ENCODE measurements around the gene KISS1.

The KISS1 gene

GRCh38 chr1:204157962-204158361 lies 38.3 kb downstream of the KISS1 start:
- TF ChIP-seq CTCF (IDR thresholded peaks at IDR 0.05; ENCODE audit: low read depth, low read length, poor library complexity, severe bottlenecking), result no peak
- no peak for TF ChIP-seq EZH2phosphoT487 (IDR thresholded peaks at IDR 0.05; ENCODE audit: borderline replicate concordance, low read length)

GRCh38 chr1:204155881-204156280 lies 40.4 kb downstream of the KISS1 start:
- H3K27ac ChIP-seq (ENCODE audit: low read depth, low read length), result no peak overlapping the region
- no peak overlapping the region for H3K4me2 ChIP-seq (ENCODE audit: low read length)
- no peaks in the 10 kb centered on the region for H4K20me1 ChIP-seq (ENCODE audit: control insufficient read depth, insufficient read depth, low read depth, low read length)
- TF ChIP-seq CTCF (IDR thresholded peaks at IDR 0.05; ENCODE audit: low read depth, low read length, poor library complexity, severe bottlenecking) (no peak), EZH2phosphoT487 (IDR thresholded peaks at IDR 0.05; ENCODE audit: borderline replicate concordance, low read length) (no peak)
- no peaks in the 10 kb centered on the region for H3K27me3 ChIP-seq (ENCODE audit: control insufficient read depth, low read length)
- no peaks in the 10 kb centered on the region for H3K9me3 ChIP-seq (ENCODE audit: control insufficient read depth, insufficient read depth, low read length)
- H3K36me3 ChIP-seq (ENCODE audit: control insufficient read depth, low read length), result no peaks in the 10 kb centered on the region
- H3K4me3 ChIP-seq (ENCODE audit: low read length), result no peak overlapping the region
- no peaks in the 10 kb centered on the region for H3F3A ChIP-seq (ENCODE audit: control insufficient read depth, insufficient read depth)
- H3K4me1 ChIP-seq (ENCODE audit: control insufficient read depth, low read length), result no peaks in the 10 kb centered on the region
- H3K79me2 ChIP-seq (ENCODE audit: control insufficient read depth, low read length), result no peaks in the 10 kb centered on the region
- no peaks in the 10 kb centered on the region for H3K9me2 ChIP-seq (replicated peaks; ENCODE audit: control insufficient read depth, low read length)

More at GRCh38 chr1:204157962-204158361, 38.3 kb downstream of the KISS1 start:
- Histone ChIP-seq H3K9me2 (replicated peaks; ENCODE audit: control insufficient read depth, low read length) (no peaks in the 10 kb centered on the region), H4K20me1 (ENCODE audit: control insufficient read depth, insufficient read depth, low read depth, low read length) (no peaks in the 10 kb centered on the region), H3F3A (ENCODE audit: control insufficient read depth, insufficient read depth) (no peaks in the 10 kb centered on the region), H3K4me3 (ENCODE audit: low read length) (no peak overlapping the region), H3K79me2 (ENCODE audit: control insufficient read depth, low read length) (no peaks in the 10 kb centered on the region), H3K4me1 (ENCODE audit: control insufficient read depth, low read length) (no peaks in the 10 kb centered on the region), H3K27ac (ENCODE audit: low read depth, low read length) (no peak overlapping the region), H3K9me3 (ENCODE audit: control insufficient read depth, insufficient read depth, low read length) (no peaks in the 10 kb centered on the region), H3K27me3 (ENCODE audit: control insufficient read depth, low read length) (no peaks in the 10 kb centered on the region), H3K36me3 (ENCODE audit: control insufficient read depth, low read length) (no peaks in the 10 kb centered on the region), H3K4me2 (ENCODE audit: low read length) (no peak overlapping the region)

DNA sequence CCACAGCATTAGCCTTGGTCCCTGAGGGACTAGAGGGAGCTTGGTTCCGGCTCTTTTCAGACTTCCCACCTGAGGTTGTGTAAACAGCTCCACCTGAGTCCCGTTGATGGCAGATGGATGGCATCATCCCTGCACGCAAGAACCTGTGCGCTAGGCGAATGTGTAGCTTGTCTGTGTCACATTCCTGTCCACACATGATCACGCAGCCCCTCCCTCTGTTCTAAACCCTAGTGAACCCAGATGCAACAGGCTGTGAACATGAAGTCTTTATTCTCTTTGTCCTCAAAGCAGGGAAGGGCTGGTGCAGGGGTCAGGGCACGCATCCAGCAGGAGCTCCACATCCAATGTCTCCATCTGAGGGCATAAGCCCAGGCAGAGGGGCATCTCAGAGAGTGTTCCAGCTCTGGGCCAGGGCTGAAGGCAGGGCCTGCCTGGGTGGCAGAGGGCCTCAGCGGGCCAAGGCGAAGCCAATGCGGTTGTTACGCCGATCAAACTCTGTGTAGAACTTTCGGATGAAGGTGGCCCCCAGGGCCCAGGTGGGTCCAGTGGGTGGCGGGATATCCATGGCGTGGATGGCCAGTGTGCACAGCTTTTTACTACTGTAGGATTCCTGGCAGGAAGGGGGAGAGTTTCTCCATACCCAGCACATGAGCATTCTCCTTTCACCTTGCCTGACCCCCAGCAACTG lies 41.6 kb downstream of the KISS1 start:
- H3K27ac ChIP-seq (ENCODE audit: low read depth, low read length), result no peak overlapping the region
- H4K20me1 ChIP-seq (ENCODE audit: control insufficient read depth, insufficient read depth, low read depth, low read length), result no peaks in the 10 kb centered on the region
- H3K79me2 ChIP-seq (ENCODE audit: control insufficient read depth, low read length), result no peaks in the 10 kb centered on the region
- TF ChIP-seq CTCF (IDR thresholded peaks at IDR 0.05; ENCODE audit: low read depth, low read length, poor library complexity, severe bottlenecking), result no peak
- TF ChIP-seq EZH2phosphoT487 (IDR thresholded peaks at IDR 0.05; ENCODE audit: borderline replicate concordance, low read length), result no peak
- no peaks in the 10 kb centered on the region for H3K9me2 ChIP-seq (replicated peaks; ENCODE audit: control insufficient read depth, low read length)
- no peak overlapping the region for H3K4me3 ChIP-seq (ENCODE audit: low read length)
- no peak overlapping the region for H3K4me2 ChIP-seq (ENCODE audit: low read length)
- no peaks in the 10 kb centered on the region for H3F3A ChIP-seq (ENCODE audit: control insufficient read depth, insufficient read depth)
- no peaks in the 10 kb centered on the region for H3K4me1 ChIP-seq (ENCODE audit: control insufficient read depth, low read length)
- H3K27me3 ChIP-seq (ENCODE audit: control insufficient read depth, low read length), result no peaks in the 10 kb centered on the region
- no peaks in the 10 kb centered on the region for H3K9me3 ChIP-seq (ENCODE audit: control insufficient read depth, insufficient read depth, low read length)
- no peaks in the 10 kb centered on the region for H3K36me3 ChIP-seq (ENCODE audit: control insufficient read depth, low read length)

Measured in DOHH2 (cell line).